GM12873 (cell line): Measurements from ENCODE around the gene RNF182.

Experiments used
- TF ChIP-seq, protein P1 (sequence below): IDR thresholded peaks from 2 replicates; pipeline ENCODE4 v1.5.1; 2012; ENCODE audit warnings: low read depth, mild to moderate bottlenecking, moderate library complexity, low read length, control low read depth; ENCODE audit not compliant: insufficient read depth; ENCODE audit errors: missing control alignments

The RNF182 gene

DNA sequence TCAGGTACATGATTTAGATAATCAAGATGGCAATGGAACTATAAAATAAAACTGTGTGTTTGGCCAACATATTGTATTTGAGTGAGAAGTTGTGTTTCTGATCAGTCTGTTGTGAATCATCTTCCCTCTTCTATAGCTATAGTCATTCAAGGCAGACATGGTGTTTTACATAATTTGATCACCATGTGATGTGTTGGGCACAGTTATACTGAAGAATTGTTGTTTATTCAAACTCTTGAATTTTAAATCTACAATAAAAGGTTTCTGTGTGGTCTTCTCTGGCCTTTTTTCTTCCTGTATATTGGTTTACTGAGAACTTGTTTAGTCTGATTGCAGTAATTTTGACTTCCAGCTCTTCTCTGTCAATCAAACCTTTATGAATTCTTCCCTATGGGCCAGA, 4.4 kb downstream of the RNF182 start:
- TF ChIP-seq, protein P1, sequence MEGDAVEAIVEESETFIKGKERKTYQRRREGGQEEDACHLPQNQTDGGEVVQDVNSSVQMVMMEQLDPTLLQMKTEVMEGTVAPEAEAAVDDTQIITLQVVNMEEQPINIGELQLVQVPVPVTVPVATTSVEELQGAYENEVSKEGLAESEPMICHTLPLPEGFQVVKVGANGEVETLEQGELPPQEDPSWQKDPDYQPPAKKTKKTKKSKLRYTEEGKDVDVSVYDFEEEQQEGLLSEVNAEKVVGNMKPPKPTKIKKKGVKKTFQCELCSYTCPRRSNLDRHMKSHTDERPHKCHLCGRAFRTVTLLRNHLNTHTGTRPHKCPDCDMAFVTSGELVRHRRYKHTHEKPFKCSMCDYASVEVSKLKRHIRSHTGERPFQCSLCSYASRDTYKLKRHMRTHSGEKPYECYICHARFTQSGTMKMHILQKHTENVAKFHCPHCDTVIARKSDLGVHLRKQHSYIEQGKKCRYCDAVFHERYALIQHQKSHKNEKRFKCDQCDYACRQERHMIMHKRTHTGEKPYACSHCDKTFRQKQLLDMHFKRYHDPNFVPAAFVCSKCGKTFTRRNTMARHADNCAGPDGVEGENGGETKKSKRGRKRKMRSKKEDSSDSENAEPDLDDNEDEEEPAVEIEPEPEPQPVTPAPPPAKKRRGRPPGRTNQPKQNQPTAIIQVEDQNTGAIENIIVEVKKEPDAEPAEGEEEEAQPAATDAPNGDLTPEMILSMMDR = no peak

DNA sequence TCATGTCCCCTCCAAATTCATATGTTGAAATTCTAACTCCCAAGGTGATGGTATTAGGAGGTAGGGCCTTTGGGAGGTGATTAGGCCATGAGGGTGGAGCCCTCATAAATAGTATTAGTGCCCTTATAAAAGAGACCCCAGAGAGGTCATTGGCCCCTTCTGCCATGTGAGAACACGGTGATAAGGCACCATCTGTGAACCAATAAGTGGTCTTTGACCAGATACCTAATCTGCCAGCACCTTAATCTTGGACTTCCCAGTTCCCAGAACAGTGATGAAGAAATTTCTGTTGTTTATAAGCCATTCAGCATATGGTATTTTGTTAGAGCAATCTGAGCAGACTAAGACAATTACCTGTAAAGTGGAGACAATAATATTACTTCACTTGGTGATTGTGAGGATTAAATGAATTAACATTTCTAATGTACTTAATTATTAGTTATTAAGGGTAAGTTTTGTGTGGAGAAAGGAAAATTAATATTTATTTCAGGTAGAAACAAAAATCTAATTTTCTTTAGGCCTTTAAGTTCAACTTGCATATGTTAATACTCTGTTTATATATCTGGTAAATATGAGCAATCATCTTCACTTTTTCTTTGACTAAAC, 7.1 kb downstream of the RNF182 start:
- TF ChIP-seq, protein P1 = no peak

DNA sequence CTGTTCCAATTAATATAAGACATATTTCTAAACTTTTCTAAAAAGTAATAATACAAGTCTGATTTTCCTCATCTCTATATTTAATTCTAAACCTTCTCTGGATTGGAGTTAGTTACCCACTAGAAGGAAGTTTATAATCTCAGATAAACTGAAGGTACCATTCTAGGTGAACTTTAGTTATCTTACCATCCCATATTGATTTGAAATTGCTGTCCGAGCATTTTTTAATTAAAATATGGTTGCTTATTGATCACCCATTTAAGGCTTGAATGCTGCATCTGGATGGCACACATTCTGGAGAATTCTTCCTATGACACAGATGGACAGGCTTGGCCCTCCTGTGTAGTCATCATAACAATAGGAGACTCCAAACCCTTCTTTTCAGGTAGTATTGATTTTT, 8.0 kb downstream of the RNF182 start:
- TF ChIP-seq, protein P1 = no peak

DNA sequence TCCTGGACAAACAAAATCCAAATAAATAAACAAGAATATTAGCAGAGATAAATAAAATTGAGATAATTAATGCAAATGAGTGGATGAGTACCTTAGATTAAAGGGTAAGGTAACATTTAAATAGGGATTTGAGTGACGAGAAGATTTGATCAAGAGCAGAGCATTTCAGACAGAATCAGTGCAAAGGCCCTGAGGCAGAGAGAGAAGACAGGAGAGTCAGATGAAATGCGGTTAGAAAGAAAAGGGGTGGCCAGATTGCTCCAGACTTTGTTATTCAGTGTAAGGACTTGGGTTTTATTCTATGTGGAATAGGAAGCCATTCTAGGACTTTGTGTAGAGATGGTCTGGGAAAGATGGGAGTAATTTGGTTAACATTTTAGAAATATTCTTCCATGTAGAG, 10.0 kb downstream of the RNF182 start:
- TF ChIP-seq, protein P1 = no peak

DNA sequence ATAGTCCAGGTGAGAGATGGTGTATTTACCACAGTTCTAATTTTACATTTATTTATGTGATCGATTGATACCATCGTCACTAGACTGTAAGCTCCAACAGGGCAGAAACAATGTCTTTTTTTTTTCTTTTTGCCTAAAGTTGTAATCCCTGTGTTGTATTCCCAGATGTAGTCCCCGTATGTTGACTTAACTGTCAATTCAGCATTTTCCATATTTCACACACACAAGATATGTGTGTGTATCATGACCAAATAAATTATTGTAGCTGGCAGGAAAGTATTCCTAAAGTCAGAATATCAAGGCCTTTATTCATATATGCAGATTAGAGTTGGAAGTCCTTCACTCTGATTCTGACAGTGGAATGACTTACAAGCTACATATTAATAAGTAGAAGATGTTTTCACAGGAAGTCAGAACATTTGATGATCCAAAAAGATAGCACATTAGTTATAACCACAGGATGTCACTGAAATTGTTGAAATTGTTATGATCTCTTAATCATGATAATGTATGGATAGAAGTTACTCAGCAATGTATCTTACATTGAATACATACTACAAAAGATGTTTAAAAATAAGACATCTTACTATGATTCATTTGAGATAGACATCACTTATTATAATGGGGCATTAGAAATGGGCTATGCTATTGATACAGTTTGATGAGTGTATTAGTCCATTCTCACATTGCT, 10.6 kb downstream of the RNF182 start:
- TF ChIP-seq, protein P1 = no peak

DNA sequence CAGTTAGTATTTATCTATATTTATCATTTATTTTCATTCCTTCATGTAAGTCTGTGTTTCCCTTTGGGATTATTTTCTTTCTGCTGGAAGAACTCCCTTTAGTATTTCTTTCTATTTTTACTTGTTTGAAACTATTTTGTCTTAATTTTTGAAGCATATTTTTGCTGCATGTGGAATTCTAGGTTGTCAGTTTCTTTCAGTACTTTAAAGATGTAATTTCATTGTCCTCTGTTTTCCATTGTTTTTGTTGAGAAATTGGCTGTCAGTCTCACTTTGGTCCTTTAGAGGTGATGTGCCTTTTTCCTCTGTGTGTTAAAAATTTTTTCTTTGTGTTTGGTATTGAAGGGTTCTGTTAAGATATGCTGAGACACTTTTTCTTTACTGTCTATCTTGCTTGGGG, 17.1 kb downstream of the RNF182 start:
- TF ChIP-seq, protein P1 = no peak

DNA sequence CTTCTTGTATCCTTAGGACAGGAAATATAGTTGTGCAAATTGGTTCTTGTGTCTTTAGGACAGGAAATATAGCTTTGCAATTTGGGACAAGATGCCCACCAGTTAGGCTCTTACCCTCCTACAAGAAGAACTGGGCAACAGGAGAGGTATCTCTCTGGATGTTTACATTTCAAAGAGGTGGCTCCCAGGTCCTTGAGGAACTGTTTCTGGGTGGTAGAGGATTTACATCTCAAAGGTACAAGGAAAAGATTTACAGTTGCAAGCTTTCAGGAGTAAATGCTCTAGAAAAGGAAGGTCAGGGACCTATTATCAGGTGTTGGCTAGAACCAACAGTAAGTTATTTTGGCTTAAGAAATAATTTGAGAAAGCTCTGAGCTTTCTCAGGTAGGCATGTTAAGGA, 19.2 kb downstream of the RNF182 start:
- TF ChIP-seq, protein P1 = no peak
